Heart right ventricle (tissue), 16 donors: ENCODE data around the gene TNFRSF8. TPM values are rescaled to one million over a fixed set of nuclear protein-coding genes. Genes with fewer than 3 reads are reported as not detected.
A peak's percentile ranks its signal among the peaks of the same experiment; 100 is the strongest.
"Not testable (repeated sequence)": the region's sequence is repeated elsewhere in the genome, so short reads cannot be mapped to it uniquely, and the experiment has no call there.

ENCODE experiments used
- ATAC-seq, 8 donors: fragments of 200-7000 bp; cut with Tn5 transposase; one replicate each; pipeline ENCODE4 v1.9.1; 2020; ENCODE audit warnings: mild to moderate bottlenecking in 8 of 8, moderate library complexity in 8 of 8, moderate number of reproducible peaks in 1 of 8
- DNase-seq, 2 donors: peaks; one replicate each; pipeline ENCODE4 v3.0.0-alpha.2; 2020
- H3K27ac ChIP-seq, 10 donors: fragments of 200-600 bp; sonication (generic) in 2 of 10; one replicate each; pipeline versions ENCODE4 v1.5.0 to v1.8.0; 2020 to 2022; ENCODE audit warnings: mild to moderate bottlenecking in 3 of 10
- H3K27me3 ChIP-seq, 7 donors: fragments of 200-600 bp; one replicate each; pipeline ENCODE4 v1.8.0; 2021 to 2022; ENCODE audit warnings: mild to moderate bottlenecking in 2 of 7
- H3K36me3 ChIP-seq, 9 donors: fragments of 200-600 bp; sonication (generic) in 1 of 9; one replicate each; pipeline versions ENCODE4 v1.5.0 to v1.8.0; 2020 to 2022; ENCODE audit warnings: mild to moderate bottlenecking in 2 of 9
- H3K4me1 ChIP-seq, 9 donors: fragments of 200-600 bp; sonication (generic) in 1 of 9; one replicate each; pipeline versions ENCODE4 v1.5.0 to v1.8.0; 2020 to 2022; ENCODE audit warnings: mild to moderate bottlenecking in 4 of 9
- H3K4me3 ChIP-seq, 10 donors: fragments of 200-600 bp; sonication (generic) in 2 of 10; one replicate each; pipeline versions ENCODE4 v1.5.0 to v1.8.0; 2020 to 2022; ENCODE audit warnings: mild to moderate bottlenecking in 7 of 10, moderate library complexity in 2 of 10
- H3K9me3 ChIP-seq, 11 donors: fragments of 200-600 bp in 10 of 11; sonication (generic) in 2 of 11; one replicate each; pipeline versions ENCODE4 v1.5.0 to v1.8.0; 2013 to 2022; ENCODE audit warnings: mild to moderate bottlenecking in 2 of 11, control low read depth in 1 of 11, moderate library complexity in 1 of 11
- CTCF ChIP-seq, 9 donors: fragments of 200-600 bp; sonication (generic) in 2 of 9; IDR thresholded peaks; one replicate each; pipeline versions ENCODE4 v1.5.0 to v1.8.0; 2021 to 2022; ENCODE audit warnings: antibody characterized with exemption in 9 of 9, mild to moderate bottlenecking in 5 of 9, moderate library complexity in 1 of 9
- WGBS, 2 donors: extraction: QIAGEN DNeasy Blood & Tissue Kit; methylation state at CpG; one replicate each; pipeline ENCODE4 v1.1.7; 2013; ENCODE audit warnings: inconsistent platforms in 1 of 2; 5-methylcytosine and 5-hydroxymethylcytosine counted together
- intact Hi-C, 10 donors: fragments of 100-400 bp; cut with DNase I; formaldehyde crosslinking; loops; one replicate each; pipeline versions ENCODE4 v1.11.1 to v1.14.2; 2022
- polyA plus RNA-seq, 2 donors: library from polyadenylated mRNA; stranded (reverse); fragments of 200-250 nt; gene quantifications; one replicate each; pipeline ENCODE4 v1.2.3, GENCODE V29; 2013
- total RNA-seq, 10 donors: library from RNA; stranded (reverse); fragmentation: NEBNext Ultra II Directional in 3 of 10; extraction: Animal tissue kit (Norgen Biotek cat#: 25700) in 3 of 10; gene quantifications; one replicate each; pipeline versions ENCODE4 v1.2.1 to v1.2.4, GENCODE V29; 2021 to 2023
- donor health status: Arrhythmogenic right ventricular cardiomyopathy.
- donor health status: ischemic (EF 13 %, LVEDD 7.1; RV severe dilation, severe dysfunction).
- donor health status: healthy with polysubstance abuse.
- donor health status: DM: no; HTN: yes; CAD: no.
- donor health status: DM: no; HTN: no; CAD: no.
- donor health status: ischemic (EF 25% LVEDD 6.9; RV normal size, moderate dysfunction).
- donor health status: ischemic (EF 25% LVEDD 5.7; RV mildly dilated, moderate dysfunction).
- donor health status: healthy.
- donor health status: DM: yes; HTN: yes; CAD: no.
- donor health status: Ischemic cardiomyopathy.
- donor health status: ischemic (EF 35%, LVEDD 5.7; RV mildly dilated, moderate dysfunction).
- donor health status: nonischemic (EF 11% LVEDD 7.7; RV severe dilation, severe dysfunction).
- donor health status: DM: yes; HTN: yes; CAD: no.
- donor health status: PGD.
- donor health status: ischemic (EF 29% LVEDD 5.4; RV normal size, mild dysfunction).
- donor health status: nonischemic (EF 23%, LVEDD 6.1; RV moderate dilation, normal function).

TNFRSF8 gene
- total and polyA plus RNA-seq, 12 donors: 0.21 to 2.4 (median 1.0) TPM

DNA sequence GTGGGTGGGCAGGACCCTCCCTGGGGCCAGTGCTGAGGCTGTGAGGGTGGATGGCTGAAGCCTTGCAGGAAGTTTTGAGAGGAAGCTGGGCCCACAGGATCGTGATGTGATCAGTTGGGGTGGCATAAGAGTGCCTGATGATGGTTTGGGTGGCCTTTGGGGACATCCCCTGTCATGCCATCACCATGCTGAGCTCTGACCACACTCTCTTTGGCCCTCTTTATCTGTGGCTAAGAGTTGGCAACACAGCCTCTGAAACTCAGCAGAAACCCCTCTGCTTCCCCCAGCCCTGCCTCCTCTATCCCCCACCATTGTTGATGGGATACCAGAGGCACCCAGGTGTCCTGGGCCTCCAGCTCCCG is 24.0 kb upstream of the TNFRSF8 start:
- H3K27ac ChIP-seq: no peak overlapping the region
- no peak for ATAC-seq
- intact Hi-C loops: loop anchor here in 1 of 10 donors (10.0 kb wide), 1 partner anchor 144 kb away; no protein-coding TSS in a partner anchor
- H3K9me3 ChIP-seq: no peaks in the 10 kb centered on the region
- no peaks in the 10 kb centered on the region for H3K36me3 ChIP-seq
- no peak for TF ChIP-seq CTCF (IDR thresholded peaks at IDR 0.05)
- no peak overlapping the region for H3K4me3 ChIP-seq
- 49 to 54% methylated on average over 2 of the region's 2 CpGs for WGBS, 2 donors
- H3K27me3 ChIP-seq: no peaks in the 10 kb centered on the region
- DNase-seq: no peak
- H3K4me1 ChIP-seq: peaks cover 0 to 19% (median 0%) of the 10 kb centered on the region in 9 donors

GRCh38 chr1:12039824-12040456 is 23.2 kb upstream of the TNFRSF8 start:
- H3K36me3 ChIP-seq, H3K4me3 ChIP-seq, H3K27ac ChIP-seq, DNase-seq, H3K27me3 ChIP-seq, H3K9me3 ChIP-seq, ATAC-seq: not testable (repeated sequence)
- peaks cover 0 to 11% (median 0%) of the 10 kb centered on the region in 9 donors for H3K4me1 ChIP-seq
- intact Hi-C loops: loop anchor here in 1 of 10 donors (10.0 kb wide), 1 partner anchor 145 kb away; no protein-coding TSS in a partner anchor
- WGBS, 2 donors: 93 to 96% methylated on average over 13 of the region's 13 CpGs

- WGBS, 2 donors: 60 to 70% methylated on average over 6 of the region's 6 CpGs
- no peak for DNase-seq
- Histone ChIP-seq H3K27me3 (no peaks in the 10 kb centered on the region), H3K4me3 (no peak overlapping the region), H3K4me1 (peaks cover 0 to 9% (median 0%) of the 10 kb centered on the region in 9 donors), H3K9me3 (no peaks in the 10 kb centered on the region), H3K36me3 (no peaks in the 10 kb centered on the region), H3K27ac (no peak overlapping the region)
- intact Hi-C loops: no loop called here
- no peak for ATAC-seq
- TF ChIP-seq CTCF (IDR thresholded peaks at IDR 0.05): no peak
Measured at GRCh38 chr1:12040457-12041051, 22.5 kb upstream of the TNFRSF8 start.

DNA sequence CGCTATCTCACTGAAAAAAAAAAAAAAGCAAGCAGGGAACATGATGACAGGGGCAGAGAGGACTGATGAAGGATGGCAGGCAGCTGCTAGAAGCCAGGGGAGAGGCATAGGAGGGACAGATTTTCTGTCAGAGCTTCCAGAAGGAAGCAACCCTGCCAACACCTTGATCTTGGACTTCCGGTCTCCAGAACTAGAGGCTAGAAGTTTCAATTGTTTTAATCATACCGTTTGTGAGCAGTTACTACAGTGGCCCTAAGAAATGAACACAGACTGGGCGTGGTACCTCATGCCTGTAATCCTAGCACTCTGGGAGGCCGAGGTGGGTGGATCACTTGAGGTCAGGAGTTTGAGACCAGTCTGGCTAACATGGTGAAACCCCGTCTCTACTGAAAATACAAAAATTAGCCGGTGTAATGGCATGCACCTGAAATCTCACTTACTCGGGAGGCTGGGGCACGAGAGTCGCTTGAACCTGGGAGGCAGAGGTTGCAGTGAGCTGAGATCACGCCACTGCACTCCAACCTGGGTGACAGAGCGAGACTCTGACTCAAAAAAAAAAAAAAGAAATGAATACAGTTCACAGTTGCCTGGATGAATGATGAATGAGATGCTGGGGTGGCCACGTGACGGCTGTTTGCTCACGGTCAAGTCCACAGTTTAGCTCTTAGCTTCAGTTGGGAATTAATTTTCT is 18.8 kb upstream of the TNFRSF8 start:
- H3K4me3 ChIP-seq, H3K9me3 ChIP-seq, H3K36me3 ChIP-seq, DNase-seq, intact Hi-C loops, H3K27me3 ChIP-seq, H3K4me1 ChIP-seq, H3K27ac ChIP-seq: not testable (repeated sequence)
- peak in 6 of 8 donors; percentile 15 to 49 (median 37) for ATAC-seq
- WGBS, 2 donors: 67 to 69% methylated on average over 15 of the region's 15 CpGs

DNA sequence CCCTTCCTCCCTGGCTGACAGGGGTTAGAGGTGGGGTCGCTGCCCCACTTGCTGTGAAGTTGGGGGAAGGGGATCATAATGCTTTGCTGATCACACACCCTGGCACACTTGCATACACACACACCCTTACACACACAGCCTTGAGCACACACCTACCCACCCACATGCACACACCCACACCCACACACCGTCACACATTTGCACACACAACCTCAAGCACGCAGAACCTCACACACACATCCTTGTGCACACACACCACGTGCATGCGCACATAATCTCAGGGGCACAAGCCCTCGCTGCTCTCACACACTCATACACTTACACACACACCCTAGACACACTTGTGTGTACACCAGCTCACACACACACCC is 16.4 kb upstream of the TNFRSF8 start:
- H3K27ac ChIP-seq: no peak overlapping the region
- DNase-seq (no peak), ATAC-seq (no peak)
- H3K27me3 ChIP-seq: no peaks in the 10 kb centered on the region
- H3K4me3 ChIP-seq: no peak overlapping the region
- peaks cover 0 to 9% (median 3%) of the 10 kb centered on the region in 9 donors for H3K4me1 ChIP-seq
- intact Hi-C loops: no loop called here
- no peaks in the 10 kb centered on the region for H3K9me3 ChIP-seq
- TF ChIP-seq CTCF (IDR thresholded peaks at IDR 0.05): no peak
- 88 to 94% methylated on average over 6 of the region's 6 CpGs for WGBS, 2 donors
- no peaks in the 10 kb centered on the region for H3K36me3 ChIP-seq
